SKM-1 treated with dmso at 0.1 percent for 144 hours (cell line): ENCODE data around the gene GALNT4.

ENCODE experiments used
- DNase-seq: peaks from one replicate; lab custom pipeline; 2025; ENCODE audit not compliant: unreplicated experiment; lab: John Stamatoyannopoulos, UW

The GALNT4 gene

GRCh38 chr12:89494411-89495231, 30.0 kb downstream of the GALNT4 start:
- DNase-seq: no peak

- no peak for DNase-seq
Measured at GRCh38 chr12:89493670-89494302, 30.8 kb downstream of the GALNT4 start.

- no peak for DNase-seq
Measured at GRCh38 chr12:89492883-89493282, 31.7 kb downstream of the GALNT4 start.

GRCh38 chr12:89490922-89491321, 33.7 kb downstream of the GALNT4 start:
- no peak for DNase-seq

- no peak for DNase-seq
Measured at GRCh38 chr12:89486264-89486663, 38.3 kb downstream of the GALNT4 start.

GRCh38 chr12:89484470-89484869, 40.1 kb downstream of the GALNT4 start:
- no peak for DNase-seq

GRCh38 chr12:89481213-89481914, 43.2 kb downstream of the GALNT4 start:
- DNase-seq: no peak

GRCh38 chr12:89479982-89480381, 44.6 kb downstream of the GALNT4 start:
- no peak for DNase-seq

GRCh38 chr12:89477633-89478279, 46.8 kb downstream of the GALNT4 start:
- DNase-seq: no peak

- DNase-seq: no peak
Measured at GRCh38 chr12:89476904-89477595, 47.5 kb downstream of the GALNT4 start.

GRCh38 chr12:89476232-89476631, 48.4 kb downstream of the GALNT4 start:
- no peak for DNase-seq

GRCh38 chr12:89475203-89475990, 49.2 kb downstream of the GALNT4 start:
- DNase-seq: no peak

GRCh38 chr12:89474615-89475014, 50.0 kb downstream of the GALNT4 start:
- DNase-seq: no peak
